A549 treated with dexamethasone at 1 μM for 4 hours (cell line): ENCODE results near the gene SMURF1. TPM values are rescaled to one million over a fixed set of nuclear protein-coding genes. Genes with fewer than 3 reads are reported as not detected.

Experiments used
- total RNA-seq: library from RNA; stranded (reverse); fragments of 200-300 nt; extraction: Qiagen RNA extraction; gene quantifications from 5 replicates; pipeline ENCODE4 v1.2.3, GENCODE V29; 2022

Gene SMURF1
- 19.2 to 26.6 TPM (median 21.7 TPM) in 5 replicates for total RNA-seq

GRCh38 chr7:99143853-99144672 lies at the start of gene SMURF1:
Gene SMURF1 (minus strand): TSS chr7:99144108. CDS start chr7:99143780, 328 bp downstream.

Other genes starting within 250 kb of the SMURF1 start
- gene KPNA7, start 64.0 kb upstream of the SMURF1 start, total RNA-seq = 0.88 to 1.5 TPM (median 1.1 TPM) in 5 replicates
- gene MYH16, start 128.7 kb upstream of the SMURF1 start, total RNA-seq = 0.25 to 0.70 TPM (median 0.40 TPM) in 5 replicates
- 126 to 133 TPM (median 132 TPM) in 5 replicates for gene ARPC1A, start 181.8 kb upstream of the SMURF1 start, total RNA-seq
- gene ARPC1B, start 230.6 kb upstream of the SMURF1 start, total RNA-seq = 264 to 303 TPM (median 288 TPM) in 5 replicates